ENCODE data around the gene FRMD4A.

The FRMD4A gene

GRCh38 chr10:13916384-13916947 lies 414.3 kb downstream of the FRMD4A start:
- Histone ChIP-seq H2AFZ (ENCODE audit: low read length) (no peak overlapping the region), H3K9me3 (replicated peaks; ENCODE audit: insufficient read depth, low read length) (no peaks in the 10 kb centered on the region), H3K27me3 (replicated peaks; ENCODE audit: insufficient read depth, low read length) (no peaks in the 10 kb centered on the region), H3F3A (ENCODE audit: insufficient read depth, low read length) (no peaks in the 10 kb centered on the region), H3K9ac (ENCODE audit: low read length) (no peak overlapping the region), H3K36me3 (replicated peaks; ENCODE audit: insufficient read depth, low read length) (no peaks in the 10 kb centered on the region), H4K20me1 (ENCODE audit: insufficient read depth, low read length) (no peaks in the 10 kb centered on the region), H3K9me2 (replicated peaks; ENCODE audit: insufficient read depth, low read length) (no peaks in the 10 kb centered on the region), H3K4me3 (ENCODE audit: low read length) (no peak overlapping the region), H3K4me2 (ENCODE audit: low read depth, low read length) (no peak overlapping the region), H3K27ac (ENCODE audit: low read length) (no peak overlapping the region), H3K4me1 (ENCODE audit: low read length) (no peaks in the 10 kb centered on the region), H3K79me2 (ENCODE audit: low read length) (no peaks in the 10 kb centered on the region)
- no peak for DNase-seq
- no peak for TF ChIP-seq EZH2phosphoT487 (IDR thresholded peaks at IDR 0.05; ENCODE audit: low read length)
- TF ChIP-seq CTCF (IDR thresholded peaks at IDR 0.05; ENCODE audit: low read length), result no peak
- no peak for TF ChIP-seq EZH2 (optimal IDR thresholded peaks at IDR 0.05; ENCODE audit: low read depth, low read length)

- Histone ChIP-seq H3K9ac (ENCODE audit: low read length) (no peak overlapping the region), H3K27ac (ENCODE audit: low read length) (no peak overlapping the region), H3K79me2 (ENCODE audit: low read length) (no peaks in the 10 kb centered on the region), H3K9me2 (replicated peaks; ENCODE audit: insufficient read depth, low read length) (no peaks in the 10 kb centered on the region), H3K4me3 (ENCODE audit: low read length) (no peak overlapping the region), H3K27me3 (replicated peaks; ENCODE audit: insufficient read depth, low read length) (no peaks in the 10 kb centered on the region), H3K4me2 (ENCODE audit: low read depth, low read length) (no peak overlapping the region), H3K36me3 (replicated peaks; ENCODE audit: insufficient read depth, low read length) (no peaks in the 10 kb centered on the region), H4K20me1 (ENCODE audit: insufficient read depth, low read length) (no peaks in the 10 kb centered on the region), H3F3A (ENCODE audit: insufficient read depth, low read length) (no peaks in the 10 kb centered on the region), H3K4me1 (ENCODE audit: low read length) (no peaks in the 10 kb centered on the region), H2AFZ (ENCODE audit: low read length) (no peak overlapping the region), H3K9me3 (replicated peaks; ENCODE audit: insufficient read depth, low read length) (no peaks in the 10 kb centered on the region)
- no peak for DNase-seq
- TF ChIP-seq CTCF (IDR thresholded peaks at IDR 0.05; ENCODE audit: low read length) (no peak), EZH2phosphoT487 (IDR thresholded peaks at IDR 0.05; ENCODE audit: low read length) (no peak), EZH2 (optimal IDR thresholded peaks at IDR 0.05; ENCODE audit: low read depth, low read length) (no peak)
These were observed 415.0 kb downstream of the FRMD4A start for GRCh38 chr10:13915710-13916109.

GRCh38 chr10:13913897-13914296 lies 416.8 kb downstream of the FRMD4A start:
- H3K27ac ChIP-seq (ENCODE audit: low read length), result no peak overlapping the region
- no peaks in the 10 kb centered on the region for H3K27me3 ChIP-seq (replicated peaks; ENCODE audit: insufficient read depth, low read length)
- H3K4me3 ChIP-seq (ENCODE audit: low read length), result no peak overlapping the region
- H3K9me2 ChIP-seq (replicated peaks; ENCODE audit: insufficient read depth, low read length), result no peaks in the 10 kb centered on the region
- no peak for DNase-seq
- no peaks in the 10 kb centered on the region for H4K20me1 ChIP-seq (ENCODE audit: insufficient read depth, low read length)
- H2AFZ ChIP-seq (ENCODE audit: low read length), result no peak overlapping the region
- TF ChIP-seq EZH2phosphoT487 (IDR thresholded peaks at IDR 0.05; ENCODE audit: low read length) (no peak), CTCF (IDR thresholded peaks at IDR 0.05; ENCODE audit: low read length) (no peak), EZH2 (optimal IDR thresholded peaks at IDR 0.05; ENCODE audit: low read depth, low read length) (no peak)
- H3K36me3 ChIP-seq (replicated peaks; ENCODE audit: insufficient read depth, low read length), result no peaks in the 10 kb centered on the region
- H3K9me3 ChIP-seq (replicated peaks; ENCODE audit: insufficient read depth, low read length), result no peaks in the 10 kb centered on the region
- H3F3A ChIP-seq (ENCODE audit: insufficient read depth, low read length), result no peaks in the 10 kb centered on the region
- no peaks in the 10 kb centered on the region for H3K79me2 ChIP-seq (ENCODE audit: low read length)
- H3K9ac ChIP-seq (ENCODE audit: low read length), result no peak overlapping the region
- no peak overlapping the region for H3K4me2 ChIP-seq (ENCODE audit: low read depth, low read length)
- H3K4me1 ChIP-seq (ENCODE audit: low read length), result no peaks in the 10 kb centered on the region

Data from MM.1S (cell line).